Panc1 (cell line): ENCODE data around the gene TNPO2.

ENCODE experiments used
- CTCF ChIP-seq: fragments of 450-650 bp; IDR thresholded peaks from 2 replicates; pipeline ENCODE4 v1.5.1; 2017; ENCODE audit warnings: mild to moderate bottlenecking
- POLR2AphosphoS5 ChIP-seq: IDR thresholded peaks from 2 replicates; pipeline ENCODE4 v1.6.1; 2012; ENCODE audit warnings: mild to moderate bottlenecking, low read depth, low read length, moderate library complexity
- REST ChIP-seq, 2 experiments: IDR thresholded peaks; 2 replicates each; pipeline ENCODE4 v1.6.1; 2011 to 2012; ENCODE audit warnings: low read depth in 2 of 2, control low read depth in 1 of 2, low read length in 1 of 2, mild to moderate bottlenecking in 1 of 2, moderate library complexity in 1 of 2; ENCODE audit not compliant: insufficient read depth in 1 of 2
- SIN3A ChIP-seq: IDR thresholded peaks from 2 replicates; pipeline ENCODE4 v1.6.1; 2012; ENCODE audit warnings: low read depth, mild to moderate bottlenecking, low read length, moderate library complexity, borderline replicate concordance; ENCODE audit not compliant: insufficient read depth

- TF ChIP-seq CTCF (no peak), POLR2AphosphoS5 (no peak), SIN3A (no peak), REST (IDR thresholded peaks at IDR 0.05; ENCODE audit: insufficient read depth in 1 of 2, low read depth in 2 of 2, low read length in 1 of 2) (no peak)
Observed at GRCh38 chr19:12689581-12690216, 34.0 kb downstream of the TNPO2 start.
